PC-3 (cell line): ENCODE data around the gene ERBB4. TPM values are rescaled to one million over a fixed set of nuclear protein-coding genes. Genes with fewer than 3 reads are reported as not detected.

Source experiments
- ATAC-seq: fragments of 200-7000 bp; cut with Tn5 transposase; 2 replicates; pipeline ENCODE4 v1.9.1; 2020; ENCODE audit warnings: mild to moderate bottlenecking, moderate library complexity
- BruUV-seq: library from RNA; stranded (reverse); fragments of 400-500 nt; replicated peaks from 2 replicates; lab custom pipeline; 2021; lab: Mats Ljungman, UMichigan
- CTCF ChIA-PET: fragments of 300-600 bp; sonication (Branson Sonifier 250); formaldehyde crosslinking; loops from one replicate; lab custom pipeline; 2022; ENCODE audit warnings: antibody characterized with exemption; lab: Charles Lee
- POLR2A ChIA-PET: fragments of 300-600 bp; sonication (Branson Sonifier 250); formaldehyde crosslinking; loops from one replicate; lab custom pipeline; 2022; ENCODE audit warnings: antibody characterized with exemption; ENCODE audit not compliant: unreplicated experiment; lab: Charles Lee
- DNase-seq: peaks from one replicate; pipeline ENCODE4 v3.0.0-alpha.2; 2015
- H2AFZ ChIP-seq: fragments of 300-600 bp; sonication (generic); 2 replicates; pipeline ENCODE4 v1.6.0; 2016; ENCODE audit warnings: antibody characterized with exemption, low read length
- H3F3A ChIP-seq: fragments of 300-600 bp; sonication (generic); one replicate; pipeline ENCODE4 v1.6.0; 2017; ENCODE audit warnings: antibody characterized with exemption, low read length, control low read depth, mild to moderate bottlenecking; ENCODE audit not compliant: unreplicated experiment
- H3K27ac ChIP-seq: fragments of 300-600 bp; sonication (generic); 2 replicates; pipeline ENCODE4 v1.5.1; 2016; ENCODE audit warnings: mild to moderate bottlenecking, low read length
- H3K27me3 ChIP-seq: fragments of 300-600 bp; sonication (generic); 2 replicates; pipeline ENCODE4 v1.6.1; 2016; ENCODE audit warnings: low read length, mixed read lengths
- H3K36me3 ChIP-seq: fragments of 300-600 bp; sonication (generic); 2 replicates; pipeline ENCODE4 v1.6.1; 2016; ENCODE audit warnings: low read depth, mixed run types, low read length, mixed read lengths
- H3K4me1 ChIP-seq: fragments of 300-600 bp; sonication (generic); 2 replicates; pipeline ENCODE4 v1.5.1; 2016; ENCODE audit warnings: low read length; ENCODE audit not compliant: insufficient read depth
- H3K4me2 ChIP-seq: fragments of 300-600 bp; sonication (generic); 2 replicates; pipeline ENCODE4 v1.6.0; 2016; ENCODE audit warnings: low read length
- H3K4me3 ChIP-seq: fragments of 300-600 bp; sonication (generic); 2 replicates; pipeline ENCODE4 v1.5.1; 2016; ENCODE audit warnings: mild to moderate bottlenecking, low read length, mixed read lengths
- H3K79me2 ChIP-seq: fragments of 300-600 bp; sonication (generic); 2 replicates; pipeline ENCODE4 v1.6.1; 2017; ENCODE audit warnings: low read length, mixed read lengths
- H3K9ac ChIP-seq: fragments of 300-600 bp; sonication (generic); 2 replicates; pipeline ENCODE4 v1.6.0; 2016; ENCODE audit warnings: mild to moderate bottlenecking, low read length
- H3K9me2 ChIP-seq: fragments of 300-600 bp; sonication (generic); replicated peaks from 2 replicates; pipeline ENCODE4 v1.6.1; 2016; ENCODE audit warnings: mixed run types, low read length, mixed read lengths
- H3K9me3 ChIP-seq: fragments of 300-600 bp; sonication (generic); 2 replicates; pipeline ENCODE4 v1.6.1; 2016; ENCODE audit warnings: low read length, mixed read lengths
- H4K20me1 ChIP-seq: fragments of 300-600 bp; sonication (generic); 2 replicates; pipeline ENCODE4 v1.6.1; 2016; ENCODE audit warnings: low read length, mixed read lengths
- EZH2 ChIP-seq: fragments of 300-600 bp; sonication (generic); IDR thresholded peaks from one replicate; pipeline ENCODE4 v1.6.1; 2017; ENCODE audit warnings: antibody characterized with exemption, mild to moderate bottlenecking, low read length; ENCODE audit not compliant: unreplicated experiment
- EZH2phosphoT487 ChIP-seq: fragments of 300-600 bp; sonication (generic); IDR thresholded peaks from 2 replicates; pipeline ENCODE4 v1.6.1; 2018; ENCODE audit warnings: mild to moderate bottlenecking, antibody characterized with exemption, low read length, borderline replicate concordance
- intact Hi-C: fragments of 100-400 bp; cut with micrococcal nuclease; formaldehyde crosslinking; loops from 2 replicates; pipeline ENCODE4 v1.9.0; 2023
- total RNA-seq: library from RNA; depleted of rRNA; stranded (reverse); fragments of >200 nt; gene quantifications from 2 replicates; pipeline ENCODE4 v1.2.3, GENCODE V29; 2014
- TF ChIP-seq, protein P1 (sequence below): fragments of 300-600 bp; sonication (generic); conservative IDR thresholded peaks from 2 replicates; pipeline ENCODE4 v1.5.1; 2017; ENCODE audit warnings: antibody characterized with exemption, low read depth, mild to moderate bottlenecking, low read length

ERBB4 gene
- total RNA-seq, 1 experiment from 2014 or later, result under 0.01 TPM

DNA sequence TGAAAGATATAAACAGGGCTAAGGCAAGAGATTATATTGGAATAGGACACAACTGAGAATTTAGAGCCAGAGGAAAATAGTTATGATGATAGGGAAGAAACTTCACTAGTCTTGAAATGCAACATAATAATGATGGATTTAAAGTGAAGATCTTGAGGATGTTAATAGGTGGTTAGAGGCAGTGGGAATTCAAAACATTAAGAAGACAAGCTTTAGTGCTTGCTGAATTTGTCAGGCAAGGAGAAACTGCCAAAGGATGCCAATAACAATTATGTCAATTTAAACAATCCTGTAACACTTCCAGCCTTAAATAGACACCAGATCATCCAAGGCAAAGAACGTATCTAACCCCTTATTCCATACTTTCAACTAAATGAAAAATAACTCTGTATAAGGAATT lies 330.1 kb downstream of the ERBB4 start:
- Histone ChIP-seq H3K9me2 (no peaks in the 10 kb centered on the region), H3K79me2 (no peaks in the 10 kb centered on the region), H3K4me1 (no peaks in the 10 kb centered on the region), H2AFZ (no peak overlapping the region), H3F3A (no peaks in the 10 kb centered on the region), H3K27ac (no peak overlapping the region), H3K4me3 (no peak overlapping the region), H3K36me3 (no peaks in the 10 kb centered on the region), H3K9ac (no peak overlapping the region), H3K27me3 (no peaks in the 10 kb centered on the region), H4K20me1 (no peaks in the 10 kb centered on the region), H3K4me2 (no peak overlapping the region), H3K9me3 (no peaks in the 10 kb centered on the region)
- DNase-seq (no peak), ATAC-seq (no peak)
- no TSS peak for BruUV-seq
- ChIA-PET POLR2A (no interaction called here), CTCF (no interaction called here)
- intact Hi-C loops, result no loop called here
- no peak for TF ChIP-seq EZH2phosphoT487
- TF ChIP-seq, protein P1, sequence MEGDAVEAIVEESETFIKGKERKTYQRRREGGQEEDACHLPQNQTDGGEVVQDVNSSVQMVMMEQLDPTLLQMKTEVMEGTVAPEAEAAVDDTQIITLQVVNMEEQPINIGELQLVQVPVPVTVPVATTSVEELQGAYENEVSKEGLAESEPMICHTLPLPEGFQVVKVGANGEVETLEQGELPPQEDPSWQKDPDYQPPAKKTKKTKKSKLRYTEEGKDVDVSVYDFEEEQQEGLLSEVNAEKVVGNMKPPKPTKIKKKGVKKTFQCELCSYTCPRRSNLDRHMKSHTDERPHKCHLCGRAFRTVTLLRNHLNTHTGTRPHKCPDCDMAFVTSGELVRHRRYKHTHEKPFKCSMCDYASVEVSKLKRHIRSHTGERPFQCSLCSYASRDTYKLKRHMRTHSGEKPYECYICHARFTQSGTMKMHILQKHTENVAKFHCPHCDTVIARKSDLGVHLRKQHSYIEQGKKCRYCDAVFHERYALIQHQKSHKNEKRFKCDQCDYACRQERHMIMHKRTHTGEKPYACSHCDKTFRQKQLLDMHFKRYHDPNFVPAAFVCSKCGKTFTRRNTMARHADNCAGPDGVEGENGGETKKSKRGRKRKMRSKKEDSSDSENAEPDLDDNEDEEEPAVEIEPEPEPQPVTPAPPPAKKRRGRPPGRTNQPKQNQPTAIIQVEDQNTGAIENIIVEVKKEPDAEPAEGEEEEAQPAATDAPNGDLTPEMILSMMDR, result no peak
- no peak for TF ChIP-seq EZH2

DNA sequence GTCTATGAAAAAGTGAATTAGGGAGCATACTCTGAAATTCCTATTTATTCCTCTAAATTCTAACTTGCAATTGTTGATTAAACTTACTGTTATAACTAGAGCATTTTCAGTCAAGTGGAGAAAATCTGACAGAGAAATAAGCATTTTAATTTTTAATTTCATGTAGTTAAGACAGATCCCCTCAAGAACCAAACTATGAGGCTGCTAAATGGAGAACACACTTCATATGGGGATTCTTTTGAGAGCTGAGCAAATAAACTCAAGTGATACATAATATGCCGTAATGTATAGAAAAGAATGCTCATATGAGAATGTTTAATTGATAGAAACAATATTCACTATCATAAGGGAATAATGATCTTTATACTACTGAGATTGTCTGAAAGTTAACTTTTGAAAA lies 340.8 kb downstream of the ERBB4 start:
- BruUV-seq, result no TSS peak
- no peaks in the 10 kb centered on the region for H3K9me3 ChIP-seq
- no peaks in the 10 kb centered on the region for H4K20me1 ChIP-seq
- CTCF ChIA-PET, result no interaction called here
- intact Hi-C loops, result no loop called here
- H3K27me3 ChIP-seq, result no peaks in the 10 kb centered on the region
- no peaks in the 10 kb centered on the region for H3K36me3 ChIP-seq
- no peaks in the 10 kb centered on the region for H3K4me1 ChIP-seq
- H3K4me2 ChIP-seq, result no peak overlapping the region
- no peak overlapping the region for H3K9ac ChIP-seq
- H3K9me2 ChIP-seq, result no peaks in the 10 kb centered on the region
- no peaks in the 10 kb centered on the region for H3K79me2 ChIP-seq
- DNase-seq, result no peak
- POLR2A ChIA-PET, result no interaction called here
- TF ChIP-seq, protein P1, result no peak
- TF ChIP-seq EZH2phosphoT487 (no peak), EZH2 (no peak)
- no peak for ATAC-seq
- no peaks in the 10 kb centered on the region for H3F3A ChIP-seq
- H3K4me3 ChIP-seq, result no peak overlapping the region
- H3K27ac ChIP-seq, result no peak overlapping the region
- no peak overlapping the region for H2AFZ ChIP-seq

DNA sequence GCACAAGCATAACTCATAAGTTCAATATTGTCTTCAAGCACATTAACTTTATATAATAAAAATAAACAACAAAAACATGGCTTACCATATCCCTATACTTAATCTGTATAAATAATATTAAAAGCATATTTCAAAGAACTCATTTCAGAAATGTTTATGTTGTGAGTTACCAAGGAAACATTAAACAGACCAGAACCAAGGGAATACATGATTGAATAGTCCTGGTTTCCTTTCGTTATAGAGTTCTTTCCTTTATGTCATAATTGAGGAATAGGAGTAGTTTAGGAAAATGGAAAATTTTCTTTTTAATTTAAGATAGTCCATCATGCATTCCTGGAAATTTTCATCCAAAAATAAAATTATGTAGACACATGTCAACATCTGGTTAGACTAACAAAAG lies 343.0 kb downstream of the ERBB4 start:
- no peak overlapping the region for H3K4me3 ChIP-seq
- no peak for DNase-seq
- no peak for TF ChIP-seq EZH2phosphoT487
- no peak for TF ChIP-seq EZH2
- TF ChIP-seq, protein P1, result no peak
- H3K4me2 ChIP-seq, result no peak overlapping the region
- CTCF ChIA-PET, result no interaction called here
- no peaks in the 10 kb centered on the region for H3K9me2 ChIP-seq
- H3K9ac ChIP-seq, result no peak overlapping the region
- H2AFZ ChIP-seq, result no peak overlapping the region
- intact Hi-C loops, result no loop called here
- no TSS peak for BruUV-seq
- no peaks in the 10 kb centered on the region for H3K36me3 ChIP-seq
- H3K79me2 ChIP-seq, result no peaks in the 10 kb centered on the region
- no peaks in the 10 kb centered on the region for H3K27me3 ChIP-seq
- no peak for ATAC-seq
- no peaks in the 10 kb centered on the region for H3K9me3 ChIP-seq
- H4K20me1 ChIP-seq, result no peaks in the 10 kb centered on the region
- H3K4me1 ChIP-seq, result no peaks in the 10 kb centered on the region
- POLR2A ChIA-PET, result no interaction called here
- no peak overlapping the region for H3K27ac ChIP-seq
- no peaks in the 10 kb centered on the region for H3F3A ChIP-seq
